HS-27A (cell line): ENCODE results near the gene CSRNP2.
"Not testable (repeated sequence)": the region's sequence is repeated elsewhere in the genome, so short reads cannot be mapped to it uniquely, and the experiment has no call there.

Source experiments
- DNase-seq: peaks from one replicate; pipeline ENCODE4 v3.0.0-alpha.2; 2012; ENCODE audit warnings: low read depth, missing footprints

The CSRNP2 gene, protein sequence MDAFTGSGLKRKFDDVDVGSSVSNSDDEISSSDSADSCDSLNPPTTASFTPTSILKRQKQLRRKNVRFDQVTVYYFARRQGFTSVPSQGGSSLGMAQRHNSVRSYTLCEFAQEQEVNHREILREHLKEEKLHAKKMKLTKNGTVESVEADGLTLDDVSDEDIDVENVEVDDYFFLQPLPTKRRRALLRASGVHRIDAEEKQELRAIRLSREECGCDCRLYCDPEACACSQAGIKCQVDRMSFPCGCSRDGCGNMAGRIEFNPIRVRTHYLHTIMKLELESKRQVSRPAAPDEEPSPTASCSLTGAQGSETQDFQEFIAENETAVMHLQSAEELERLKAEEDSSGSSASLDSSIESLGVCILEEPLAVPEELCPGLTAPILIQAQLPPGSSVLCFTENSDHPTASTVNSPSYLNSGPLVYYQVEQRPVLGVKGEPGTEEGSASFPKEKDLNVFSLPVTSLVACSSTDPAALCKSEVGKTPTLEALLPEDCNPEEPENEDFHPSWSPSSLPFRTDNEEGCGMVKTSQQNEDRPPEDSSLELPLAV

DNA sequence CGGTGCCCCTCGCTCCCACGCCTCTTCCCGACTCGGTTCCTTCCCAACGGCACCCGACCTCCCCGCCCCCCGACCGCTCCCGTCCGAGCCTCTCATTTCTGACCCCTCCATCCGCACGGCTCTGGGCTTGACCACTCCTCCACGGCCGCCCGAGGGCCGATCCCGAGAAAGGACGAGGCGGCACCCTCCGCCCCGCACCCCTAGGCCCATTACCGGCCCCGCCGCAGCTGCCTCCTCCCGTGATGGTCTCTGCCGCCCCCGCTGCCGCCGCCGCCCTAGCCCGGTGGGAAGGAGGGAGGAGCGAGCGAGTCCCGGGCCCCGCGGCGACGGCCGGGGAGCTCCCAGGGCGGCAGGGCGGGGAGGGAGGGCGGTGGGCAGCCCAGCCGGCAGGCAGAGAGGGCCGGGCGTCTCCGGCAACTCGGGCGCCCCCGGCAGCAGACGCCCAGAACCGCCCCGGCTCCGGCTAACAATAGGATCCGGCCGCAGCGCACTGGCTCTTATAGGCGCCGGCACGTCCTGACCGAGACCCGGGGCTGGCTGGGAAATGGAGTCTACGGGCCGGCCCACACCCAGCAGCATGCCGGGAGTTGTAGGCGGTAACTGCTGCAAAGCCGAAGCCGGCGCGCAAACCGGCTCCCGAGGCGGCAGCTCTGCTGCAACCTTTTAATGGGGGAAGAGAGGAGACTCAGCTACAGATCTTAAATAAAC, at the start of gene CSRNP2:
Gene CSRNP2 (minus strand): TSS at position 471 of the 708 bp plus-strand sequence. CDS start 7,035 bp downstream, outside the sequence.
- DNase-seq, result peak; percentile 68

DNA sequence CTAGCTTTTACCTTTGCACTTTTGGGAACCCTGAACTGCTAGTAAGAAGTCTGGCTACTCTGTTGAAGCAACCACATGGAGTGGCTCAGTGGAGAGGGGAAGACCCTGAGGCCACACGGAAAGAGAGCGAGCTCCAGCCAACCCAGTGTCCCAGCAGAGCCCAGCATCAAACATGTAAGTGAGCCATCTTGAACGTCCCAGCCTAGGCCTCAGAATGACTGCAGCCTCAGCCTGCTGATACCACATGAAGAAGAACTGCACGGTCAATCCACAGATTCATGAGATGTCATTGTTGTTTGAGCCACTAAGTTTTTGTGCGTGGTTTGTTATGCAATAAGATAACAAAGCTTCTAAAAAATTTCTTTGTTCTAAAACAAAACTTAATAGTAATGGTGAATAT, 49.3 kb upstream of the CSRNP2 start:
- DNase-seq, result no peak

DNA sequence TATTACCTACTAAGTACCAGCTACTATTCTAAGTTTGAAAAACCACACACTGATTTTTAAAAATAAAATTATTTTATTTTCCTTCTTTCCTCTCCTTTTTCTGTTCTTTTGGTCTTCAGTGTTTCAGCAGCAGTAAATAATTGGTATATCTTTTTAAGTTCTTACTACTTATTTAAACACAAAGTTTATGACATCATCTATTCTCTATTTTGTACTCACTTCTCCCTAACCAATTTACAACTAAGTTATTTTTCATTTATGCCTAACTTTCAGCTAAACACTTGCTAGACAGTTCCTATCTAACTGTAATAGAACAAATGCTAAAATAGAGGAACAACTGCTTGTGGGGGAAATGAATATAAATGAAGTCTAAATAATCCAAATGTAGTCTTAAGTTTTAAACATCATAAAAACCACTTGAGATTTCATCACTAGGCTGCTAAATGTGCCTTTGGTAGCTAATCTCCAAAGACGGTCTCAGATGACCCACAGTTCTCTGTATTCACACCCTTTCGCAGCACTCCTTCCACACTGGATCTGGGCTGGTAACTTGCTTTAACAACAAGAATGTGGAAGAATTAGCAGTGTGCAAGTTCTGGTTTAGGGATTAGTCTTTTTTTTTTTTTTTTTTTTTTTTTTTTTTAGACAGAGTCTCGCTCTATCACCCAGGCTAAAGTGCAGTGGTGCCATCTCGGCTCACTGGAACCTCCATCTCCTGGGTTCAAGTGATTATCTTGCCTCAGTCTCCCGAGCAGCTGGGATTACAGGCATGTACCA, 48.5 kb upstream of the CSRNP2 start:
- no peak for DNase-seq

DNA sequence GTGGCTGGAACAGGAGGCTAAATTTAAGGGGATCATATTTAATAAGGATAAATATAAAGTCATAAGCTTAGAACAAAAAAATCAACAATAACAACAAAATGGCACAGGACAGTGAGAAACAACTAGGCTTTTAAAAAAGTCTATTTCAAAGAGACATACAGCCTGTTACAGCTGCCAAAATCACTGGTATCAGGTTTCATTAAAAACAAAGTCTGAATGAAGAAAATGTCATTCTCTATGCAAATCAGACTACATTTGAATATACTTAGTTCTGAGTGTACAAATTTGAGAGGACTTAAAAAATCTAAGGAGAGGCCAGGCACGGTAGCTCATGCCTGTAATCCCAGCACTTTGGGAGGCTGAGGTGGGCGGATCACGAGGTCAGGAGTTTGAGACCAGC, 45.5 kb upstream of the CSRNP2 start:
- DNase-seq, result no peak

DNA sequence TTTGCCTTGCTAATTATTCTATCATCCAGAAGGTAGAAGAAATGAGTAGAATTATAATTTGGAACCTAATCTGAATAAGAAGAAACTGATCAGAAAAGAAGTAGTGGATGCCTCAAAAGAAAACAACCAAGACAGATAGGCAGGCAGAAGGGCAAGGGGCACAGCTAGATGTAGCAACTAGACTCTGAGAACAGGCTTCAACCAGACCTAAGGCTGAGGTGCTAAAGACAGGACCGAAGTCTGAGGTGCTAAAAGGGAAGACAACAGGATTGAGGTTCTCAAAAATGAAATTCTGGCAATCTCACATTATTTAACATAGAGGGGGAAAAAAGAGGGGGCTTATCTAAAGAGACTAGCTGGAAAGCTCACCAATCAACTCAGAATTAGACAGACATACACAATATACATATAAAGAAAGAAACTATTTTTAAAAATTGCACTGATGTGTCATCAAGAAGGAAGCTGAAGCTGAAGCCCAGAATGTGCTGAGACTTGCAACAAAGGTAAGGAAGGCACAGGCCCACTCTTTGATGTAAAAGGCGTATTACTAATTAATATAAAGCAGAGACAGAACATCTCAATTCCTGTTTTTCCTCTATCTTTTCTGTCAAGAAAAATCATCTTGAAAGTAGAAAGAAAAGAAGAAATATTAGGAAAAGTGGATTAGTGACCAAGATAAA, 43.8 kb upstream of the CSRNP2 start:
- no peak for DNase-seq

DNA sequence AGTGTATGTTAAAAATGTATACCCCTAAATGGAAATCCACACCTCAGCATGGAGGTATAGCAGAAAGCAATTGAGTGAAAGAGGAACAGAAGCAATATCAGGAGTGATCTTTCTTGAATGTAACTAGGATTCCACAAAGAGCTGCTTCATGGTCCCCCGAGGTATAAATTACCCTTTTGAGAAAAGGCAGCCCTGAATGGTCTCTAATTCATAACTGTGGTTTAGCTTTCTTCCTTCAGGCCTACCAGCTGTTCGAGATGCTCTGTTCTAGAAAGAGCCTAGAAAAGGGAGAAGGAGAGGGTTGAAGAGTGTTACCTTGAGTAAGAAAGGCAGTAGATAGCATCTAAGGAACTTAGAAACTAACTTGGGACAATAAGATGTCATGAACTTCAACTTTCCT, 42.9 kb upstream of the CSRNP2 start:
- no peak for DNase-seq

DNA sequence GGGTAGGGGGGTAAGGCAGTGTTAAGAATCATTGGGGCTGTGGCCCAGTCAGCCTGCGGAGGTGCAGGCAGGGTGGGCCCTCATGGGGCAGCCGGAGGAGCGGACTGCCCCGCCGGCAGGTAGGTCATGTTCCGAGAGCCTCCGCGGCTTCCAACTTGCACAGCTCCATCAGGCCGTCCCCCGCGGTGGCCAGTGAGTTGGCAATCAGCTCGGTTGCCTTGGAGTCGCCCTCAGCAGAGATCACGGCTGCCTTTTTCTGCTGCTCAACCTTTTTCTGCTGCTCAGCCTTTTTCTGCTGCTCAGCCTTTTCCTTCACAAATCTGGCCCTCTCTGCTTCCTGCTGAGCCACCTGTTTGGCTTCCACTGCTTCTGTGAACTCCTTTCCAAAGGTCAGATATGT, 41.1 kb upstream of the CSRNP2 start:
- DNase-seq, result no peak

DNA sequence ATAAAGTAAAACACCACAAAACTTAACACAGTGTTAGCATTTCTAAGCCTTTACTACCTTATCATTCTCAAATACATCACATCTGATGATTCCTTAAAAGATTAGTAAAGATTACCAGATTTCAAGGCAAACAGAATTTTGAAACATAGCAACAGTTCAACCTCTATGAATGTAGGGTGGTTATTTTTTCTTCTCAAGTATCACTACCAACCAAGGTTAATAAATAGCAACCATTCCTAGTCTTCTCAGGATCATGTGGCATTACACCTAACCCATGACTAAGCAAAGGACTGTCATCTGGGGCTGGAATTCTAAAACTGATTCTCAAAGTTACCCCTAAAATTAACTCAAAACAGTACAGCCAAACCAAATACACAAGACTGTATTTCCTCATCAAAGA, 39.4 kb upstream of the CSRNP2 start:
- DNase-seq, result no peak

DNA sequence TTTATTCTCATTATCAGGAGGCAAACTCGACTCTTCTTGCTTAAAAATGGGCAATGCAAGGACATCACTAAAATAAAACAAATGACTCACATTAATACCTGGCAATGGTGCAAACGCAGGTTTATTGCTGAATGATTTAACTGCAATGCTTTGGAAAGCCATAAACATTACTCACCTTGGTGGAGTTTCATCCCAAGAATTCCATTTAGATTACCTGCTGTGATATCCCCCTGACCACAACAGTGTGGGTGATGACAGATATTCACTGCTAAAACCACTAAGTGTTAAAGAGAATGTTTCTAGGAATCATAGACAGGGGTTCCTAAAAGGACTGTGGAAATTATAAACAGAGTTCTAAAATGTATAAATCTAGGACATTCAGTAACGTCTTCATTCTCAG, 35.3 kb upstream of the CSRNP2 start:
- DNase-seq, result peak; percentile 11

DNA sequence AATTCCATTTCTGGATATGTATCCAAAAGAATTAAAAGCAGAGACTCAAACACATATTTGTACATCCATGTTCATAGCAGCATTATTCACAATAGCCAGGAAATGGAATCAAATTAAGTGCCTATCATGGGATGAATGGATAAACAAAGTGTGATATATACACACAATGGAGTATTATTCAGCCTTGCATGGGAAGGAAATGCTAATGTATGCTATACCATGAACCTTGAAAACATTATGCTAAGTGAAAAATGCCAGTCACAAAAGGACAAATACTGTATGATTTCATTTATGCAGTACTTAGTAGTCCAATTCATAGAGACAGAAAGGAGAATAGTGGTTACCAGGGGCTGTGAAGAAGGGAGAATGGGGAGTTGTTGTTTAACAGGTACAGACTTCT, 32.1 kb upstream of the CSRNP2 start:
- no peak for DNase-seq

DNA sequence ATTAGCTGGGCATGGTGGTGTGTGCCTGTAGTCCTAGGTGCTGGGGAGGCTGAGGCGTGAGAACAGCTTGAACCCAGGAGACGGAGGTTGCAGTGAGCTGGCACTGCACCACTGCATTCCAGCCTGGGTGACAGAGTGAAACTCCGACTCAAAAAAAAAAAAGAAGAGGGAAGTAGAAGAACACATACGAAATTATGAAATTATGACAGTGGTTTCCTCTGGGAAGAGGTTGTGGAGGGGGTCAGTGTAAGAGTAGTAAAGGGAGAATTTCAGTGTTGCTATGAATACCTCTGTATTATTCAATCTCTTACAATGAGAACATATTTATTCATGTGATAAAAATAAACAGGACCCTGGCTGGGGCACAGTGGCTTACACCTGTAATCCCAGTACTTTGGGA, 24.7 kb upstream of the CSRNP2 start:
- no peak for DNase-seq

DNA sequence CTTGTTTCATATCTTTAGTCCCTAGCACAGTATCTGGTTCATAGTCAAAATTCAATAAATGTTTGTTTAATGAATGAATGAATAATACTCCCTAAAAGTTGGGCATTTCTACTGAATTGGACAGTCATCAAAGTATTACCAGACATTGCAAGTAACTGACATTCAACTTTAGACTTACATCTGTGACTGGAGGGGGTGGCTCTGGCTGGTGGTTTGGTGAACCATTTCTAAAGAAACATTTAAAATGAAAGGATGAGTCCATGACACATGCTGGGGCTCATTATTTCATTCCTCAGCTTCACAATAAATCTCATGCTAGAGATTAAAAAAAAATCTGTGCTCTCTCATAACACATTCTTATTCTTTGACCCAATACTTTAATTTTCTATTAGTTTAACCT, 20.6 kb upstream of the CSRNP2 start:
- DNase-seq, result no peak

DNA sequence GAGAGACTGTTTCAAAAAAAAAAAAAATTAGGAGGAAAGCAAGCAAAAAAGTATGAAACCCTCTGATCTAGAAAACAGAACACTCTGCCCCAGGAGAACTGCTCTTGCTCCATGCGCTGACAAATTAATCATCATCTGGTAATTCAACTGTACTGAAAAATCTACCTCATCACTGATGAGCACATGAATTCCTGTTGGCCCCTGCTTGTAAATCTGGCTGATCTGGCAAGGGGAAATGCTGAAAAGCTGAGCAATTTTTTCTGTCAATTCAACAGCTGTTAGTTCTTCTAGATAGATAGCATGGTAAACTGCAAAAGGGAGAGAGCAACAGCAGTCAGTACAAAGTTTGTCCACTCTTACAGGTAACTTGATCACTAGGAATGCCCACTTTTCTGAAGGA, 15.2 kb upstream of the CSRNP2 start:
- no peak for DNase-seq

DNA sequence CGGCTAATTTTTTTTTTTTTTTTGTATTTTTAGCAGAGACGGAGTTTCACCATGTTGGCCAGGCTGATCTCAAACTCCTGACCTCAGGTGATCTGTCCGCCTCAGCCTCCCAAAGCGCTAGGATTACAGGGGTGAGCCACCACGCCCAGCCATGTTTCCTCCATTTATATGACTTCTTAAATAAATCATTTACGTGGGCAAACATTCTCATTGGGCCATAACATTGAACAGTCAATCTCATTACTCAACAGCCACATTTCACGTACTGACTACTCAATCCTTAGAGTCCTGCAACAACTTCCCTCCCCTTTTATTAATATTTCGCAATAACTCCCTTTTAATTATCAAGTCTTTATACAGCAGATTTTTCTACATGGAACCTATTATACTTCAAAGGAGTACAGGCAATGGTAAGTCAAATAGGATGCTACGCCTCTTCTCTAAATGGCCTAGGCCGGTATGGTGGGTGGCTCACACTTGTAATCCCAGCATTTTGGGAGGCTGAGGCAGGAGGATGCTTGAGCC, 7.4 kb upstream of the CSRNP2 start:
- no peak for DNase-seq

DNA sequence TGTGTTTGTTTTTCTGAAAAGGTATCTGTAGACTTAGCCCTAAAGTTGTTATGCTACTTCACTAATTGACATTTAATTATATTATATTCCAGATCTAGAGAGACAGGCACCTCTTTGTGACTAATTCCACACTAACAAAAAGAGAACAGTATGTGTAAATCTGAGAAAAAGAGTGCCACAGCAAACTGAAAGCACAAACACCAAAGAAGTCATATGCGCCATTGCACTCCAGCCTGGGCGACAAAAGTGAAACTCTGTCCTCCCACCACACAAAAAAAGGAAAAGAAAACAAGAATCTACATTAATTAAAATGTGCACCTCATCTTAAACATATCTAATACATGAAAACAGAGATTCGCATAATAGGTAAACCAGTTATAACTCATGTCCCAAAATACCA, 4.4 kb upstream of the CSRNP2 start:
- no peak for DNase-seq

DNA sequence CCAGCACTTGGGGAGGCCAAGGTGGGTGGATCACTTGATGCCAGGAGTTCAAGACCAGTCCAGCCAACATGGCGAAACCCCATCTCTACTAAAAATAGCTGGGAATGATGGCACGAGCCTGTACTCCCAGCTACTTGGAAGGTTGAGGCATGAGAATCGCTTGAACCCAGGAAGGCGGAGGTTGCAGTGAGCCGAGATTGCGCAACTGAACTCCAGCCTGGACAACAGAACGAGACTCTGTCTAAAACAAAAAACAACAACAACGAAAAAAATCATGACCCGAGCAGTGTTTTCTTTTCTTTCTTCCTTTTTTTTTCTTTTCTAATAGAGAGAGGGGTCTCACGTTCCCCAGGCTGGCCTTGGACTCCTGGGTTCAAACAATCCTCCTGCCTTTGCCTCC, 3.5 kb upstream of the CSRNP2 start:
- no peak for DNase-seq

DNA sequence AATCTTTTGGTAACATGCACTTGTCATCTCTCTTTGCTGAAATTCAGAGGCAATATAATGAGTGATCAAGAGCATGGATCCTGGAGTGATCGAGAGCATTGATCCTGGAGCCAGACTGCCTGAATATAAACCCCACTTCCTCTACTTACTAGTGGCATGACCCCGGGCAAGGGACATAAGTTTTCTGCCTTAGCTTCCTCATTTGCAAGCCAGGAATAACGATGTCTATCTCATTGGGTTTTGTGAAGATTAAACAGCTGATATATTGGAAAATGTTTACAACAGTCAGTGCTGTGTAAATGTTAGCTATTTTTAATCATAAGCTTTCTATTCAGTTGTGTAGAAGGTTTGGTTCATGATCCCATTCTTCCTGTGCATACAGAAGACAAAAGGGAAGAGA, 2.4 kb upstream of the CSRNP2 start:
- no peak for DNase-seq

DNA sequence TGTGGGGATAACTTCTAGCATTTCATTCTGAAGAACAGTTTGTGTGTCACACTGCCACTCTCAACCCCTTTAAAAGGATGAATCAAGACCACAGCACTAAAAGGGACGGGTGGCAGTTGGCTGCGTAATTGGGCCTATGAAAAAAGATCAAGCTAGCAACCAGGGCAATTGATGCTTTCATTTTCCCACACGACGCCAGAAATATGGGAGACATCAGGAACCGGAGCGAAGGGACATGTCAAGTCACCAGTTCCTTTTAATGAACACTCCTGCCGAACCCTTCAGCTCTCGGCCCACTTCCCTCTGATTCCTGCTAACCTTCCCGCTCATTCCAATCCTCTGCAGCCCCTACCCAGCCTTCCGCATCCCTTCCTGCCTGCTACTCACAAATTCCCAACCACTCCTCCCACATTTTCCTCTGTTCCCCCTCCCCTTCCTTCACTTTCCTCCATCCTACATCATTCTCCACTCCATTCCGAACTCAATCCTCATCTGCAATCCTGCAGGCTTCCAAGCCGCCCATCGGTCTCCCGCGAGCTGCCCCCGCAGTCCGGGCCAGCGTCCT, 753 bp downstream of the CSRNP2 start:
- peak; percentile 9 for DNase-seq

DNA sequence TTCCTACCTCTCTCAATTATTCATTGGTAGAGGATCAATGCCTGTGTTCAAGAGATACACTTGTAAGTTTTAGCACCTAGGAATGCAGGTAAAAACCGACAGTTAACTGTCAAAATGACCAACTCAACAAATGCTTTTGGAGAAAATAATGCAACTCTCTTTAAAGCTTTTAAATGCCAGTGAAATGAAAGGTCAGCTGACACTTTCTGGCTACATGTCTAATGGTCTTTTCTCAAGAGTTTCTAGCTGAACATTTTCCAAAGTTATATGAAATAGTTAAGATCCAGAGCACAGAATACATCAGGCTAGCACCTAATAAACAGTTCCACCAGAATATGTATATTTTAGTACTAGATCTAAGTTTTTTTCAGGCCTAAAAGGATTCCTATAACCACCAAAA, 2.0 kb downstream of the CSRNP2 start:
- DNase-seq, result no peak

DNA sequence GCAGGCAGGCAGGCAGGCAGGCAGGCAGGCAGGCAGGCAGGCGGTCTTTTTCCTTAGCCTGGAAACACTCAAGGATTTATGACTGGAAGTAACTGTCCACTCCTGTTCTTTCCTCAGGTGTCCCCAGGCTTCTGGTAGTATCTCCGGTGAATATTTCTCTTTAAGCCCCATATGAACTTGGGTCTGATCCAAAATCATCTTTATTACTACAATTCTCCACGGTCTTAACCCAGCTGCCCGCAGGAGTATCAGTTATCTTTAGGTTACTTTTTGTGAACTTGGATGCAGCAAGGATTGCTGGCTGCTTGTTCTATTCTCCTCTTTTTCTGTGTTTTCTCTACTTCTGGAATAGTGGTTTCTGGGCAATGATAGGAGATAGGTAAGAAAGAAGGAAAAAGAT, 3.3 kb downstream of the CSRNP2 start:
- DNase-seq, result no peak

DNA sequence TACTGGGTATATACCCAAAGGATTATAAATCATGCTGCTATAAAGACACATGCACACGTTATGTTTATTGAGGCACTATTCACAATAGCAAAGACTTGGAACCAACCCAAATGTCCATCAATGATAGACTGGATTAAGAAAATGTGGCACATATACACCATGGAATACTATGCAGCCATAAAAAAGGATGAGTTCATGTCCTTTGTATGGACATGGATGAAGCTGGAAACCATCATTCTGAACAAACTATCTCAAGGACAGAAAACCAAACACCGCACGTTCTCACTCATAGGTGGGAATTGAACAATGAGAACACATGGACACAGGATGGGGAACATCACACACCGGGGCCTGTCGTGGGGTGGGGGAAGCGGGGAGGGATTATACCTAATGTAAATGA, 4.5 kb downstream of the CSRNP2 start:
- DNase-seq, result not testable (repeated sequence)
